Retinal pigment epithelial cell (primary cell): ENCODE results near the gene SORCS2.

Experiments
- DNase-seq: peaks from one replicate; pipeline ENCODE4 v3.0.0-alpha.2; 2010; ENCODE audit warnings: low read depth
- H3K4me3 ChIP-seq: 2 replicates; pipeline ENCODE4 v1.5.1; 2011; ENCODE audit warnings: mild to moderate bottlenecking, low read length, control low read depth, moderate library complexity
- TF ChIP-seq, protein P1 (sequence below): conservative IDR thresholded peaks from 2 replicates; pipeline ENCODE4 v1.5.1; 2011; ENCODE audit warnings: low read depth, low read length, control low read depth, inconsistent platforms

Gene SORCS2

DNA sequence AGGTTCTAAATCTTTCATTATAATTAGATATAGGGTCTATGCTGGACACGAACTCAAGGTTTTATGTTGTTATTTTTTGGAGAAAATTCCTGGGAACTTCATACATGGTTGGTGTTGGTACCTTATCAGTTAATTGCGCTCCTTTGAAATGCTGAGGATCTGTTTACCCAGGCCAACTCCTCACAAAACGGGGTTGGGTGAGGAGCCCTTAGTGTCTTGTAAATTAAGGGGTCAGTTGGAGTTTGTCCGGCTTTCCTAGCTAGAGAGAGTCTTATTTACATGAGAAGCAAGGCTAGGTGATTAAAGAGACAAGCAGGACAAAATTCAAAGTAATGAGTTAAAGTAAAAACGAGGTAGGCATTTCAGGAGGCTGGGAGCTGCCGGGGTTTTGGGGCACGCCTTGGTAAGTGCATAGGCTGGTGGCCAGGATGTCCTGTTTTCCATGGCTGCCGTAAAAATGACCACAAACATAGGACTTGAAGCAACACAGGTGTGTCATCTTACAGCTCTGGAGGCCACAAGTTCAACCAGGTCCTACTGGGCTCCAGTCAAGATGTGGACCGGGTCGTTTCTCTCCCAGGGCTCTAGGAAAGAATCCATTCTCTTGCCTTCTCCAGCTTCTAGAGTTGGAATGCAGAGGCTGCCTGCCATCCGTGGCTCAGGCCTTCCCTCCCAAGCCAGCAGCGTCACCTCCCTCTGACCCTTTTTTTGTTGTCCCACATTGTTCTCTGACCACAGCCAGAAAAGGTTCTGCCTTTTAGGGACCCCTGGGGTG lies 222.6 kb downstream of the SORCS2 start:
- TF ChIP-seq, protein P1, sequence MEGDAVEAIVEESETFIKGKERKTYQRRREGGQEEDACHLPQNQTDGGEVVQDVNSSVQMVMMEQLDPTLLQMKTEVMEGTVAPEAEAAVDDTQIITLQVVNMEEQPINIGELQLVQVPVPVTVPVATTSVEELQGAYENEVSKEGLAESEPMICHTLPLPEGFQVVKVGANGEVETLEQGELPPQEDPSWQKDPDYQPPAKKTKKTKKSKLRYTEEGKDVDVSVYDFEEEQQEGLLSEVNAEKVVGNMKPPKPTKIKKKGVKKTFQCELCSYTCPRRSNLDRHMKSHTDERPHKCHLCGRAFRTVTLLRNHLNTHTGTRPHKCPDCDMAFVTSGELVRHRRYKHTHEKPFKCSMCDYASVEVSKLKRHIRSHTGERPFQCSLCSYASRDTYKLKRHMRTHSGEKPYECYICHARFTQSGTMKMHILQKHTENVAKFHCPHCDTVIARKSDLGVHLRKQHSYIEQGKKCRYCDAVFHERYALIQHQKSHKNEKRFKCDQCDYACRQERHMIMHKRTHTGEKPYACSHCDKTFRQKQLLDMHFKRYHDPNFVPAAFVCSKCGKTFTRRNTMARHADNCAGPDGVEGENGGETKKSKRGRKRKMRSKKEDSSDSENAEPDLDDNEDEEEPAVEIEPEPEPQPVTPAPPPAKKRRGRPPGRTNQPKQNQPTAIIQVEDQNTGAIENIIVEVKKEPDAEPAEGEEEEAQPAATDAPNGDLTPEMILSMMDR, result no peak
- H3K4me3 ChIP-seq, result no peak overlapping the region
- DNase-seq, result no peak

DNA sequence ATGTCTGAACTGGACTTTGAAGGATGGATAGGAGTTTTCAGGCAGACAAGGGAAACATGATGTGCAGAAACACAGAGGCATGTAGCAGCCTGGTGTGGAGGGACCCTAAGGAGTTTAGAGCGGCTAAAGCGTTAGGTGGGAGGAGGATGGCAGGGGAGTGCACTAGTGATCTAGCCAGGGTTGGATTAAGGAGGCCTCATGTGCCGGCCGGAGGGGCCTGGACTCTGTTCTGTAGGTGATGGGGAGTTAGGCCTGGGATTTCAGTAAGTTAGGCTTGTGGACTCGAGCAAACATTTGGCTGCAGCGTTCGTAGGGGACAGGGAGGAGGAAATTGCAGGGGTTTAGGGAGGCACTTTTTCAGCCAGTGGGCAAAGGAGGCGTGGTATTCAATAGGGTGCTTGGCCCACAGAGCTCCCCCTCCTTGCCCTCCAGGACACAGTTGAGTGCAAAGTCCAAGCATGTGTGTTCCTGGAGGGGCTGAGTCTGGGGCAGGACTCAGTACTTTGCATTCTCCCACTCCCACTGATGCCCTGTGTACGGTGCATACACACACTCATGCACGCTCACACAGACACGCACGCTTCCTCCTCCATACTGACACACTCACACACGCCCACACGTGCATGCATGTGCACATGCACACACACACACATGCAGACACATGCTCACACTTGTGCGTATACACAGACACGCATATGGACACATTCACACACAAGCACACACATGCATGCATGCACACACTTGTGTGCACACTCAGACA lies 223.8 kb downstream of the SORCS2 start:
- no peak overlapping the region for H3K4me3 ChIP-seq
- DNase-seq, result no peak
- TF ChIP-seq, protein P1, result no peak

GRCh38 chr4:7416745-7417432 lies 224.6 kb downstream of the SORCS2 start:
- TF ChIP-seq, protein P1, result no peak
- DNase-seq, result no peak
- H3K4me3 ChIP-seq, result no peak overlapping the region

GRCh38 chr4:7417639-7418038 lies 225.3 kb downstream of the SORCS2 start:
- H3K4me3 ChIP-seq, result no peak overlapping the region
- TF ChIP-seq, protein P1, result no peak
- DNase-seq, result no peak

DNA sequence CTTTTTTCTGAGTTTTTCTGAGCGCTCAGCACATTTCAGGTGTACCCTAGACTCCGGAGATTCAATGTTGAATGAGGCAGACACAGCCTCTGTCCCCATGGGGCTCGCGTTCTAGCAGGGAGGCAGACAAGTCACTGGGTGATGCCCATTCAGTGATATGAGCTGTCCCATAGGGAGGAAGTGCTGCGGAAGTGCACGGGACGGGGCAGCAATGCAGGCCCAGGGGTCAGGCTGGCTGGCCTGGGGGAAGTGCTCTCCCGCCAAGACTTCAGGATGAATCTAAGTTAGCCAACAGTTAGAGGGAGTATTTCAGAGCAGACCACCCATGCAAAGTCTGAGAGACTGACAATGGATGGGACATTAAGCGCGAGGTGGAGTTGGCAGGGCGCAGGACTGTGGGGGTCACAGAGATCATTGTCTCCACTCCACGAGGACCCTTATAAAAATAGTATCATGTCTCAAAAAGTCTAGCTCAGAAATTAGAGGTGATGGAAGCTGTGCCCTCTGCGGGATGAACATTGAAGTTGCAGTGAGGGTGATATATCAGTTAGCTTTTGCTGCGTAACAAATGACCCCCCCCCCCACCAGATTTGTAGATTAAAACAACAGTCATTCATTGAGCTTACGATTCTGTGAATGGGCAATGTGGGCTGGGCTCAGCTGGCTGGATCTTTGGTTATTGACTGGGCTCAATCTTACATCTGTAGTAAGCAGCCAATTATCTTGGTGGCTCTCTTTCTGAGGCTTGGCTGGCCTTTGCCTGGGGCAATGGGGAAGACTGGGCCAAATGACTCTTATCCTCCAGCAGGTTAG lies 226.0 kb downstream of the SORCS2 start:
- TF ChIP-seq, protein P1, result no peak
- DNase-seq, result no peak
- H3K4me3 ChIP-seq, result no peak overlapping the region

- TF ChIP-seq, protein P1, result no peak
- H3K4me3 ChIP-seq, result no peak overlapping the region
- no peak for DNase-seq
Measured at GRCh38 chr4:7419961-7420660, 227.8 kb downstream of the SORCS2 start.
